D721Med (cell line): ENCODE data around the gene ABCD3.
A peak's percentile ranks its signal among the peaks of the same experiment; 100 is the strongest.
"Not testable (repeated sequence)": the region's sequence is repeated elsewhere in the genome, so short reads cannot be mapped to it uniquely, and the experiment has no call there.

Experiments
- DNase-seq: peaks from one replicate; pipeline ENCODE4 v3.0.0; 2011; ENCODE audit warnings: low spot score; ENCODE audit not compliant: insufficient read length
- FAIRE-seq: peaks from 2 replicates; lab custom pipeline; 2011; peaks lifted over from hg19 to GRCh38; lab: Jason Lieb, UNC
- CTCF ChIP-seq: IDR thresholded peaks from 2 replicates; pipeline ENCODE4 v1.5.1; 2012; ENCODE audit warnings: mild to moderate bottlenecking, control low read depth; ENCODE audit not compliant: insufficient read depth; ENCODE audit errors: missing control alignments

Gene ABCD3

DNA sequence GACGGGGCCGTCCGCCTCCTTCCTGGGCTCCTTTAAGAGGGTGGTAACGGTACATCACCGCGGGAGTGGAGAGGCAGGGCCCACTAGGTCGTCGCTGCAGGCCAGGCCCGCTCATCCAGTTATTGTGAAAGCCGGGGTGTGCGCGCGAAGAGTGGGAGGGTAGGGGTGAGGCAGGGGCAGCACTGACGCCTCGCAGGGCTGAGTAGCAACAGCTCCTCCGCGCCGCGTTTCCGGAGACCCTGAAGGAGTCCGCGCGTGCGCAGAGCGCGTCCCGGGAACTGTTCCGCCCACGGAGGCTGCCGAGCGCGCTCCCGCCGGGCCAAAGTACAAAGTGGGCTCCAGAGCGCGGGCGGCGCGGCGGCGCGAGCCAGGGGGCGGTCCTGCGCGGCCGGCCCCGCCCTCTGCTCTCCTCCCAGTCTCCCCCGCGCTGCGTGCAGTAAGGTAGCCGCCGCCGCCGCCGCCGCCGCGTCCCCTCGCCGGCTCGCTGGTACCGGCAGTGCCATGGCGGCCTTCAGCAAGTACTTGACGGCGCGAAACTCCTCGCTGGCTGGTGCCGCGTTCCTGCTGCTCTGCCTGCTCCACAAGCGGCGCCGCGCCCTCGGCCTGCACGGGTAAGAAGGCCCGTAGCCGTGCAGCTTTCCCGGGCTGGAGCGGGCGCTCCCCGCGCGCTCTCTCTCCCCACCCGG, at the start of gene ABCD3:
Gene ABCD3 (plus strand): TSS at position 412 of the 686 bp plus-strand sequence. CDS start 90 bp downstream, at position 502.
- TF ChIP-seq CTCF = no peak
- DNase-seq (peak; percentile 59), FAIRE-seq (no peak)

- FAIRE-seq, DNase-seq: not testable (repeated sequence)
Observed at GRCh38 chr1:94372771-94373170, 45.4 kb upstream of the ABCD3 start.

DNA sequence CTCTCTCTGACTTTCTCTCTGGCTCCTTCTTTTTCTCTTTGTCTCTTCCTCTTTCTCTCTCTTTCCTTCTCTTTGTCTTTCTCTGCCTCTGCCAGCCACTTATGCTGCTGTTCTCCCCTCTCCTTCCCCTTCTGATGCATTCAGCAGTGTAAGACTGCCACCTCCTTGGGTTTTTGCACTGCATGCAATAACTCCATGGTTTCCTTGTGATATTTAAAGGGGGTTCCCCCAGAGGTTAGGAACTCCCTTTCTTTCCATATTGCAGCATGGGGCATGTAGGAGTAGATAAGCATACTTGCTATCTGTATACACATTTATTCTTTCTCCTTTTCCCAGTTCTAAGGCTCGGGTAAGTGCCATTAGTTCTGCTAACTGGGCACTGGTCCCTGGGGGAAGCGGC, 44.9 kb upstream of the ABCD3 start:
- not testable (repeated sequence) for DNase-seq, FAIRE-seq

GRCh38 chr1:94375666-94376065, 42.5 kb upstream of the ABCD3 start:
- FAIRE-seq, DNase-seq: not testable (repeated sequence)

DNA sequence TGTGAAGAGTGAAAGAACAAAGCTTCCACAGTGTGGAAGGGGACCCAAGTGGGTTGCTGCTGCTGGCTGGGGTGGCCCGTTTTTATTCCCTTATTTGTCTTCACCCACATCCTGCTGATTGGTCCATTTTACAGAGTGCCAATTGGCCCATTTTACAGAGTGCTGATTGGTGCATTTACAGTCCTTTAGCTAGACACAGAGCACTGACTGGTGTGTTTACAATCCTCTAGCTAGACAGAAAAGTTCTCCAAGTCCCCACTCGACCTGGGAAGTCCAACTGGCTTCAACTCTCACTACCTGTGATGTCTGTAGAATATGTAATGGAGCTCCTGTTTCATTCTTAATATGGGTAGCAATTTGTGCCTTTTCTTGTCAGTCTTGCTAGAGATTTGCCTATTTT, 39.7 kb upstream of the ABCD3 start:
- not testable (repeated sequence) for FAIRE-seq, DNase-seq

DNA sequence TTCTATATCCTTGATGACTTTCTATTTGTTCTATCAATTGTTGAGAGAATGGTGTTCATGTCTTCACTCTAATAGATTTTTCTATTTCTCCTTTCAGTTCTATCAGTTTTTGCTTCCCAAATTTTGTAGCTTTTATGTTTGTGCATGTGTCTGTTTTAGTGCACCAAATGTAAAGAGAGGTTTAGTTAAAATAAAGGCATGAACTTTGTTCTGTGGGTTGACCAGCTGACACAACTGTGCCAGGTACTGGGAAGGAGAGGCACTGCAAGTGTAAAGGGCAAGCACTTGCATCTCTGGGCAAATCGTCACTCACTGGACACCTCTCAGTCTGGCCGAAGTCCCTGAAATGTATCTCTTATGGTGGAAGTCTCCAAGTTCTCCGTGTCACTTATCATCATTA, 38.6 kb upstream of the ABCD3 start:
- DNase-seq (no peak), FAIRE-seq (no peak)
- TF ChIP-seq CTCF = no peak

DNA sequence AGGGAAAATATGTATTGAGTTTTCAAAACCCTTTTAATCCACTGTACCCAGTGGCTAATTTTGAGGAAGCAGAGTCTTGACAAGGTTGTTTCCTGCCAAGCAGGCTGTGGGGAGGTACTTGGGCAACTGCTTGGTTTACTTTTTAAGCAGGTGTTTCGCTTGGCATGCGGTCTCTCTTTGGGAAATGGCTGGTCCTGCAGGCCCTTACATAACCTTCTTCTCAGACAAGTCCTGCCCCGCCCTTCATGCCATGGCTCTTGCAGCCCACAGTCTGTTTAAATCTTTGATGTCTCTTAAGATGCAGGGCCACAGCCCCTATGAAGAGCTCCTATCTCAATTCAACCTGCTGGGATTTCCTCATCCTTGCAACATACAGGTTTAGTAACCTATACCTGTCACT, 36.0 kb upstream of the ABCD3 start:
- no peak for DNase-seq
- no peak for TF ChIP-seq CTCF
- no peak for FAIRE-seq

DNA sequence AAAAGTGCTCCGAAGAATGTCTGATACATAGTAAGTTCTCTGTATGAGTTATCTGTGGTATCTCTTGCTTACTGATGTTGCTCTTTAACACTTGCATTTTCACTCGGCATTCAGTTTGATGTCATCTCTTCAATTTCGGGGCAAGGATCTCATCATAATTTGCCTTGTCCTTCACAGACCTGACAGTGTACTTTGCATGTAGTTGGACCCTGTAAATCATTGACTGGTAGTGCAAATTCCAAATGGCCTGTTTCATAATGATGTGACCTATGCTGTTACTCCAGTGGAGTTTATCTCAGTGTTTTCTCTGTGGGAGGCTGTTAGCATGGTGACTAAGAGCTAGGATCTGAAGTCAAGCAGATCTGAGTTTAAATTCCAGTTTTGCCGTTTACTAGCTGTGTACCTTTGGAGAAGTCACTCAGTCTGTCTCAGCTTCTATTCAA, 34.2 kb upstream of the ABCD3 start:
- no peak for TF ChIP-seq CTCF
- FAIRE-seq (no peak), DNase-seq (no peak)

- DNase-seq (no peak), FAIRE-seq (no peak)
- TF ChIP-seq CTCF = no peak
Observed at GRCh38 chr1:94384485-94385265, 33.5 kb upstream of the ABCD3 start.
